CD4-positive, alpha-beta T cell treated with Interleukin-1 beta for 1 hour (primary cell): ENCODE data around the gene NRARP.

Experiments used
- DNase-seq, 2 donors: peaks; one replicate each; pipeline ENCODE4 v3.0.0-alpha.2; 2020 to 2022

NRARP gene

DNA sequence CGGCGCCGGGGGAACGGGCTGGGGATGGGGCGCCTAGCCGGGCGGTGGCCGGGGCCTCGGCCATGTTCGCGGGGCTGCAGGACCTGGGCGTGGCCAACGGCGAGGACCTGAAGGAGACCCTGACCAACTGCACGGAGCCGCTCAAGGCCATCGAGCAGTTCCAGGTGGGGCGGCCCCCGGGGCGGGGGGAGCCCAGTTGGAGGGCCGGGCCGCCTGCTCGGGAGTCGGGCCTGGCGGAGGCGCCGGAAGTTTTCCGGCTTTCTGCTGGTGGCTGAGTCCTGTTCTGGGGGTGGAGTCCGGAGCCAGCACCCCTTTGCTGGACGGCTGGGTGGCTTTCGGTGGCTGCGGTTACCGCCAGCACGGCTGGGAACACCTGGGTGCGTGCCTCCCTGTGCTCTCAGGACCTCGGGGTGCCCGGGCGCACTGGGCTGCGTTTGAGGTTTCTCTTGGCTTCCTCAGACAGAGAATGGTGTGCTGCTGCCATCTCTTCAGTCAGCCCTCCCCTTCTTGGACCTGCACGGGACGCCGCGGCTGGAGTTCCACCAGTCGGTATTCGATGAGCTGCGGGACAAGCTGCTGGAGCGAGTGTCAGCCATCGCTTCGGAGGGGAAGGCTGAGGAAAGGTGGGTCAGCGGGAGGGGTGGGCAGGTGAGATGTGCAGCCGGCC, 46.5 kb downstream of the NRARP start:
- DNase-seq = no peak

GRCh38 chr9:137254624-137255447, 47.2 kb downstream of the NRARP start, which contains the start of gene NELFB:
Gene NELFB, plus strand, starts transcription at chr9:137255327.
- peak; percentile 93 to 96 for DNase-seq

DNA sequence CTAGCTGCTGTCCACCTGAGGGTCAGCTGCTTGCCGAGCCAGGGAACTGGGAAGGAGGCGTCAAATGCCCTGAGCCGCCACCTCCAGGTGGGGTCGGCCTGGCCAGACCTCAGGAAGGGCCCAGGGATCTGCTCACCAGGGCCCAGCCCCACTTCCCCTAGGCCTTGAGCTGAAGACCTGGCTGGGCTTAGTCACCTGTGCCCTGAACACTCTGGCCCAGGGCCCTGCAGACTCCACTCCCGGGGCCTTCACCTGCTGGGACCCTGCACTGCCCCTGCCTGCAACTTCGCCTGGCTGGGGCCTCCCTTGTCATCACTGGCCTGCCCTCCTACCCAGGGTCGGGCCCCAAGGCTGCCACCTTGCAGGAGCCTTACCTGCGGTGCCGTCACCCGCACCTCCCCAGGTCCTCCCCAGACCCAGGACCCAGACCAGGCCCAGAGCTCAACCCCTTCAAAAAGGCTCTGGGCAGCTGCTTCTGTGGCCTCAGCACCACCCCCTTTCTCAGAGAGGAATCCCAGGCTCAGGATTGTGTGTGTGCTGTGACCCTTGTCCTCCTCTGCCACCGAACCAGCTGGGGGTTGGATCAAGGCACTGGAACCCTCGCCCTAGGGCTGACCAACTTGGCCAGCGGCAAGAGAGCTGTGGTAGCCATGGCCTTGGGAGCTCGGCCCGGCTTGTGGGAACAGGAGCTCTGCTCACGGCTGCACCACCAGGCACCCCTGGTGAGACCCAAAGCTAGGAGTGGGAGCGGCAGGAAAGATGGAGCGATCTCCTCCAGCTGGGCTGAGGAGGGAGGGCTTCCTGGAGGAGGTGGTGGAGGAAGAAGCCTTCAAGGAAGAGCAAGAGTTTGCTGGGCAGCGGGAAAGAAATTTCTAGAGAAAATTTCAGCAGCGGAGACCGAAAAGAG, 48.1 kb downstream of the NRARP start:
- no peak for DNase-seq

DNA sequence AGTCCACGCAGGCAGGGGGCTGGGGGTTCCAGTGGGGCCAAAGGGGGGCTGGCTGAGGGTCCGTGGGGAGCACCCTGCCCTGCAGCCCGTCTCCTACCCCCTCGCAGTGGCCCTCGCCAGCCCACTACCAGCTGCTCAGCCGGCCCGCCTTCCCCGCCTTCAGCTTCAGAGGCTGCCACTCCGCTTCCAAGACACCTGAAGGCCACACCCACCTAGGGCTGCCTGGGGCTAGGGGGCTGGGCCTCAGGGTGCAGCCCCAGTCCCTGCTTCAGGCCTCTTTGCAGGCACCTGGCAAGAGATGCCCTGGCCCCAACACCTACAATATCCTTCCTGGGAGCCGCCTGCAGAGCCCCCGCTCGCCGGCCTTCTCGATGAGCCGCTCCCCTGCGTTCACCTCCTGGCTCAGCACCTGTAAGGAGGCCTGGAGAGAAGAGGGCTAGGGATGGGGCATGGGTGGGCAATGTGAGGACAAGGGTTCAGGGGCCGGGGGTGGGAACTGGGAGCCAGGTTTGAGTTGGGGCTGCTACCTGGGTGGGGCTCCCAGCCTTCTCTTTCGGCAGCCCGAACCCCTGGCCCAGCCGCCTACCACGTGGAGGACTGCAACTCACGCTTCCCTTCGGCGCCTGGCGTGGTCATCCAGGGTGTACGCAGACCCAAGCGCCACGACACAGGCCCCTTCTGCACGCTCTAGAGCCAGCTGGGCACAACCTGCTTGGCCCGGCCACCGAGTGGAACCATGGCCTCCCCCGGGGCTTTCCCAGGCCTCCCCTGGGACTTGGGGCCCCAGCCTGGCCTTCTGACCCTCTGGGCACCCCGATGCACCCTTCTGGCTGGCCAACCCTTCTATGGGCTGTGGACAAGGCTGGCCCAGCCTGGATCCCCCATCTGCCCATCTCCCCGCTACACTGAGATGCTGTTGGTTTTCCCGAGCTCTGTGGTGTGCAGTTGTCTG, 49.2 kb downstream of the NRARP start:
- no peak for DNase-seq

- no peak for DNase-seq
Observed at GRCh38 chr9:137251490-137252268, 50.4 kb downstream of the NRARP start.

DNA sequence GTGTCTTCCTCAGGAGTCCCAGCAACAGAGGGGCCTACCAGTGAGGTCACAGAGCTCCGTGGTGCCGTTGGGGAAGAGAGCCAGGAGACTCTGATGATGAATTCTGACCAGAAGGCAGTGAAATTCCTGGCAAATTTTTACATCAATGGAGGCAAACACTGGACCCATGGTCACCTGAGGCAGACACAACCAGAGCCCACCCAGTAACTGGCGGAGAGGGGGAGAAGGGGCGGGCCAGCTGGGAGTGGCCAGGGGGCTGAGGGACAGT, 50.9 kb downstream of the NRARP start, which contains the start of gene STPG3:
TSS of gene STPG3 (plus strand) at position 93 of the 268 bp plus-strand sequence. CDS start at position 94, 1 bp downstream.
- no peak for DNase-seq

- DNase-seq = no peak
Observed at GRCh38 chr9:137250329-137251193, 51.5 kb downstream of the NRARP start.
